HUES6 (cell line): Measurements from ENCODE around the gene PPP4R3A.
"Not testable (repeated sequence)": the region's sequence is repeated elsewhere in the genome, so short reads cannot be mapped to it uniquely, and the experiment has no call there.

Experiments
- H3K27ac ChIP-seq: 2 replicates; pipeline ENCODE4 v1.7.0; 2013; ENCODE audit warnings: low read depth, mild to moderate bottlenecking, low read length, inconsistent platforms
- H3K27me3 ChIP-seq: 2 replicates; pipeline ENCODE4 v1.6.1; 2013; ENCODE audit warnings: low read length; ENCODE audit not compliant: control insufficient read depth, insufficient read depth
- H3K36me3 ChIP-seq: 2 replicates; pipeline ENCODE4 v1.6.1; 2013; ENCODE audit warnings: low read length; ENCODE audit not compliant: control insufficient read depth, insufficient read depth
- H3K4me1 ChIP-seq: 2 replicates; pipeline ENCODE4 v1.6.1; 2013; ENCODE audit warnings: low read length; ENCODE audit not compliant: control insufficient read depth, insufficient read depth
- H3K4me3 ChIP-seq: 2 replicates; pipeline ENCODE4 v1.5.1; 2013; ENCODE audit warnings: low read depth, low read length
- H3K9ac ChIP-seq: one replicate; pipeline ENCODE4 v1.6.1; 2013; ENCODE audit warnings: mild to moderate bottlenecking, low read length
- H3K9me3 ChIP-seq: 2 replicates; pipeline ENCODE4 v1.6.1; 2013; ENCODE audit warnings: low read depth, low read length; ENCODE audit not compliant: control insufficient read depth, insufficient read depth

PPP4R3A gene

DNA sequence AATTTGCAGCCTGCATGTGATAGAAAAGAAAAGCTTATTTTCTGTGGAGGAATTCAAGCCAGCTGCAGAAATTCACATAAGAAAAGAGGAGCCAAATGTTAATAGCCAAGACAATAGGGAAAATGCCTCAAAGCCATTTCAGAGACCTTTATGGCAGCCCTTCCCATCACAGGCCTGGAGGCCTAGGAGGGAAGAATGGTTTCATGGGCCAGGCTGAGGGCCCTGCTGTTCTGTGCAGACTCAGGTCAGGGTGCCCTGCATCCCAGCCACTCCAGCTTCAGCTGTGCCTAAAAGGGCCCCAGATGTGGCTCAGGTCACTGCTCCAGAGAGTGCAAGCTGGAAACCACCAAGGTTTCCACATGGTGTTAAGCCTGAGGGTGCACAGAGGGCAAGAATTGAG lies 71.3 kb downstream of the PPP4R3A start:
- Histone ChIP-seq H3K36me3 (no peaks in the 10 kb centered on the region), H3K4me3 (no peak overlapping the region), H3K27me3 (no peaks in the 10 kb centered on the region), H3K9me3 (peaks cover 36% of the 10 kb centered on the region), H3K9ac (no peak overlapping the region), H3K4me1 (no peaks in the 10 kb centered on the region), H3K27ac (no peak overlapping the region)

DNA sequence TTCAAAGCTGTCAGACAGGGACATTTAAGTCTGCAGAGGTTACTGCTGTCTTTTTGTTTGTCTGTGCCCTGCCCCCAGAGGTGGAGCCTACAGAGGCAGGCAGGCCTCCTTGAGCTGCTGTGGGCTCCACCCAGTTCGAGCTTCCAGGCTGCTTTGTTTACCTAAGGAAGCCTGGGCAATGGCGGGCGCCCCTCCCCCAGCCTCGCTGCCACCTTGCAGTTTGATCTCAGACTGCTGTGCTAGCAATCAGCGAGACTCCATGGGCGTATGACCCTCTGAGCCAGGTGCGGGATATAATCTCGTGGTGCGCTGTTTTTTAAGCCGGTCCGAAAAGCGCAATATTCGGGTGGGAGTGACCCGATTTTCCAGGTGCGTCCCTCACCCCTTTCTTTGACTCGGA lies 73.8 kb downstream of the PPP4R3A start:
- not testable (repeated sequence) for H3K9ac ChIP-seq, H3K4me3 ChIP-seq, H3K27me3 ChIP-seq, H3K27ac ChIP-seq, H3K4me1 ChIP-seq, H3K36me3 ChIP-seq
- peaks cover 36% of the 10 kb centered on the region for H3K9me3 ChIP-seq

DNA sequence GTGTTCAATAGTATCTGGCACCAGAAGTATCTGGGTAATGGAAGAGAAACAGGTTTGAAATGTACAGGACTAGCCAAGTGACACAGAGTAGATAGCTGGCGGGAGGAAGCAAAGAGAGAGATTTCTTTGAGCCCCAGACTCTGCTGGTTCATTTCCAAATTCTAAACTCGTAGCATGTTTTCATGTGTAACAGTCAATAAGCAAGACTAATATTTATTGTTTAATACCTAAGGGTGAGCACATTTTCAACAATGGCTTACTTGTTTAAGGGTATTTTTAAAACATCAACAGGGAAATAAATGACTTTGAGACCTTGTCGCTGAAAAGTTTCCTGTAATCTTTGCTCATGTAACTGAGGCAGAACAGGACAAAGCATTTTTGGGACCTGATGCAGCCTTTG lies 80.7 kb downstream of the PPP4R3A start:
- H3K27ac ChIP-seq = no peak overlapping the region
- H3K27me3 ChIP-seq = no peaks in the 10 kb centered on the region
- H3K36me3 ChIP-seq = no peaks in the 10 kb centered on the region
- no peaks in the 10 kb centered on the region for H3K4me1 ChIP-seq
- H3K9me3 ChIP-seq = peaks cover 9% of the 10 kb centered on the region
- H3K9ac ChIP-seq = no peak overlapping the region
- H3K4me3 ChIP-seq = no peak overlapping the region

DNA sequence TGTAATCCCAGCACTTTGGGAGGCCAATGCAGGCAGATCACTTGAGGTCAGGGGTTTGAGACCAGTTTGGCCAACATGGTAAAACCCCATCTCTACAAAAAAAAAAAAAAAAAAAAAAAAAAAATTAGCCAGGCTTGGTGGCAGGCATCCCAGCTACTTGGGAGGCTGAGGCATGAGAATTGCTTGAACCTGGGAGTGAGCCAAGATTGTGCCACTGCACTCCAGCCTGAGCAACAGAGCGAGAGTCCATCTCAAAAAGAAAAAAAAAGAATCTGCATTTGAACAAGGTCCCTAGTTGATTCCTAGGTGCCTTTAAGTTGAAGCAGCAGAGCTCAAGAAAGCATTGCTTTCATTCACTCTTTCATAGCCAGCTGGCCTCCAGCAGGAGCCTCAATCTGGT lies 81.2 kb downstream of the PPP4R3A start:
- peaks cover 12% of the 10 kb centered on the region for H3K9me3 ChIP-seq
- not testable (repeated sequence) for H3K9ac ChIP-seq, H3K27me3 ChIP-seq, H3K4me3 ChIP-seq, H3K4me1 ChIP-seq, H3K36me3 ChIP-seq, H3K27ac ChIP-seq

GRCh38 chr14:91425531-91425944 lies 84.6 kb downstream of the PPP4R3A start:
- not testable (repeated sequence) for H3K36me3 ChIP-seq, H3K27me3 ChIP-seq, H3K4me3 ChIP-seq, H3K27ac ChIP-seq, H3K9ac ChIP-seq, H3K4me1 ChIP-seq
- H3K9me3 ChIP-seq = peaks cover 12% of the 10 kb centered on the region

DNA sequence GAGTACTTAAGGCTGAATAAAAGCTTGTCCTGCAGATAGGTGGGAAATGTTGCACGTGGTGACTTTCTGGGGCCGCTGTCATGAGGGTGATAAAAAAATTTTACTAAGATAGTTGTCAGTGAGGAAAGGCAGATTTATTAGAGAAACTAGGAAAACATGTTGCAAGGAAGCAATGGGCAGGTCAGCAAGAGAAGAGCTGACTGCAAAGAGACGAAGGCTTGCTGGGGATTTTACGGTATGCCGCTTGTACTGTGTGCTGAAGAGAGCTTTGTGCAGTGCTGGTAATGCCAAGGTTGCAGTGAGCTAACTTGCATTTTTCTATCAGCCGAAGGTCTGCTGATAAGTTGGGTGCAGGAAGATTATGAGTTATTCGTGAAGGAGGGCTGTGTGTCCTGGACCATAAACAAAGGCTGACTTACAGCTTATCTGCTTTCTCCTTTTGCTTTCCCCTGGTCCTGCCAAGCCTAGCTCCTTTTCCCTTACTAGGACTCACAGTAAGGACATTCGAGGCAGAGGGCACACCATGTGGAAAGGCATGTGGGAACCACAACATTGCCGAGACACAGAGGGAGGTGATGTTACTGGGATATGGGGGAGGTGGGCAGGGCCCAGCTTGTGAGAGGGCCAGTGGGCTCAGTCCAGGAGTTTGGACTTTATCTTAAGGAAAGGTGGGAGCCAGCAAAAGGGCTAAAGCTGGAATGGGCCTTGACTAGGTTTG lies 85.1 kb downstream of the PPP4R3A start:
- no peak overlapping the region for H3K27ac ChIP-seq
- no peak overlapping the region for H3K4me3 ChIP-seq
- H3K9ac ChIP-seq = no peak overlapping the region
- peaks cover 12% of the 10 kb centered on the region for H3K9me3 ChIP-seq
- H3K36me3 ChIP-seq = no peaks in the 10 kb centered on the region
- no peaks in the 10 kb centered on the region for H3K27me3 ChIP-seq
- H3K4me1 ChIP-seq = no peaks in the 10 kb centered on the region

- no peak overlapping the region for H3K27ac ChIP-seq
- H3K4me3 ChIP-seq = no peak overlapping the region
- peaks cover 12% of the 10 kb centered on the region for H3K9me3 ChIP-seq
- no peaks in the 10 kb centered on the region for H3K36me3 ChIP-seq
- H3K9ac ChIP-seq = no peak overlapping the region
- H3K4me1 ChIP-seq = peaks cover 7% of the 10 kb centered on the region
- peaks cover 7% of the 10 kb centered on the region; the same call in 1 of the 2 replicates for H3K27me3 ChIP-seq
These were observed 89.4 kb downstream of the PPP4R3A start for GRCh38 chr14:91420686-91421085.

DNA sequence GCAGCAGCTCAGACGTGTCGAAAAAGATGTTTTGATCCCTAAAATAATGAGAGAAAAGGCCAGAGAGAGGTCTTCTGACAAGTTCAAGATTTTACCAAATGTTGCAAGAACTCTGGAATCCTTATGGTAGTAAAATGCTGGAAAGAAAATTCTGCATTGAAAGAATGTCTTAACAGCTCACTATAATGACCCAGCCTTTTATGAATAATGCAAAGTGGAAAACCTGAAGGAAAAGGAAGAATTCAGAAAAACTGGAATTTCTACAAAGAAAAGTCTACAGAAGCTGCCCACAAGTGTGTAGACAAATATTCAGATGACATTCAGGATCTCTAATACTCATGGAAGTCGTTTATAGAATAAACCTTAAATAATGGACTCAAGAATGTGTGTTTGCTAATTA lies 90.7 kb downstream of the PPP4R3A start:
- no peaks in the 10 kb centered on the region for H3K36me3 ChIP-seq
- H3K4me1 ChIP-seq = peaks cover 14% of the 10 kb centered on the region
- H3K9ac ChIP-seq = no peak overlapping the region
- H3K27ac ChIP-seq = no peak overlapping the region
- peaks cover 7% of the 10 kb centered on the region; the same call in 1 of the 2 replicates for H3K27me3 ChIP-seq
- peaks cover 4% of the 10 kb centered on the region; the same call in 1 of the 2 replicates for H3K9me3 ChIP-seq
- no peak overlapping the region for H3K4me3 ChIP-seq

- Histone ChIP-seq H3K4me3 (no peak overlapping the region), H3K36me3 (no peaks in the 10 kb centered on the region), H3K9ac (no peak overlapping the region), H3K27me3 (peaks cover 7% of the 10 kb centered on the region; the same call in 1 of the 2 replicates), H3K27ac (no peak overlapping the region), H3K4me1 (peaks cover 19% of the 10 kb centered on the region), H3K9me3 (peaks cover under 1% of the 10 kb centered on the region; the same call in 1 of the 2 replicates)
These were observed 91.1 kb downstream of the PPP4R3A start for GRCh38 chr14:91419044-91419397.

GRCh38 chr14:91418387-91419043 lies 91.6 kb downstream of the PPP4R3A start:
- no peaks in the 10 kb centered on the region for H3K36me3 ChIP-seq
- peaks cover 7% of the 10 kb centered on the region; the same call in 1 of the 2 replicates for H3K27me3 ChIP-seq
- peak overlapping the region; percentile 72 for H3K4me3 ChIP-seq
- peaks cover 23% of the 10 kb centered on the region for H3K4me1 ChIP-seq
- no peaks in the 10 kb centered on the region for H3K9me3 ChIP-seq
- H3K27ac ChIP-seq = peak overlapping the region; percentile 53; the same call in 1 of the 2 replicates
- peak overlapping the region; percentile 64 for H3K9ac ChIP-seq

- Histone ChIP-seq H3K36me3 (no peaks in the 10 kb centered on the region), H3K4me3 (peak overlapping the region; percentile 72), H3K27ac (peak overlapping the region; percentile 53; the same call in 1 of the 2 replicates), H3K9me3 (no peaks in the 10 kb centered on the region), H3K27me3 (peaks cover 7% of the 10 kb centered on the region; the same call in 1 of the 2 replicates), H3K9ac (peak overlapping the region; percentile 64), H3K4me1 (peaks cover 28% of the 10 kb centered on the region)
These were observed 92.1 kb downstream of the PPP4R3A start for GRCh38 chr14:91417983-91418386.
